ENCODE results near the gene TMEM140.
"Not testable (repeated sequence)": the region's sequence is repeated elsewhere in the genome, so short reads cannot be mapped to it uniquely, and the experiment has no call there.

TMEM140 gene

DNA sequence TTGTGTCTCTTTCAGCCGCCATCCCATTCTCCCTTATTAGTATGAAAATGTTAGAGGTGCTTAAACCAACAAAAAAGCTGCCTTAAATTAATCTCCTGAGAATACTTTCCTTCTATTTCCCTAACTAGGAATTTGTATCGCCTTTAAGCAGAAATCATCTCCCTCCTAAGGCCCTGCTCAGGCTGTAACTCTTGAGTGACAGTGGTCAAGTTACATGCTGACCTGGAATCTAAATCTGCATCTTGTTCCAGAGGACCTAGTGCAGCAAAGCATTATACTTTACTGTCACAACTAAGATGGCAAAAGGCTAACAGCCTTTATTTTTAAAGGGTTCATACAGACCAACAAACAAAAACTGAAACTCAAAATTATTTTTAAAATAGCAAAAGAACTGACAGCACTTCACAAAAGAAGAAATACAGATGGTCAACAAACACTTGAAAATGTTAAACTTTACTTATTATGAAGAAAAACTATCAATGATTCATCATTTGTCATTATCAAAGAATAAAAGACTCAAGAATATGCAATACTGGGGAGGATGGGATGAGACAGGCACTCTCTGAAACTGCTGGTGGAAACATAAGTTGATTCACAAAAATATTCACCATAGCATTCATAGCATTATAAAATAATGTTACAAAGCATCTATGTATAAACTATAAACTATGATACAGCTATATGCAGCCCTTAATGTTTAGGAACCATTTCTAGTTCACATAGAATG is 11.7 kb downstream of the TMEM140 start:
- no peak for DNase-seq

- peak; percentile 74 for DNase-seq
These were observed 12.4 kb downstream of the TMEM140 start for GRCh38 chr7:135160098-135160857.

DNA sequence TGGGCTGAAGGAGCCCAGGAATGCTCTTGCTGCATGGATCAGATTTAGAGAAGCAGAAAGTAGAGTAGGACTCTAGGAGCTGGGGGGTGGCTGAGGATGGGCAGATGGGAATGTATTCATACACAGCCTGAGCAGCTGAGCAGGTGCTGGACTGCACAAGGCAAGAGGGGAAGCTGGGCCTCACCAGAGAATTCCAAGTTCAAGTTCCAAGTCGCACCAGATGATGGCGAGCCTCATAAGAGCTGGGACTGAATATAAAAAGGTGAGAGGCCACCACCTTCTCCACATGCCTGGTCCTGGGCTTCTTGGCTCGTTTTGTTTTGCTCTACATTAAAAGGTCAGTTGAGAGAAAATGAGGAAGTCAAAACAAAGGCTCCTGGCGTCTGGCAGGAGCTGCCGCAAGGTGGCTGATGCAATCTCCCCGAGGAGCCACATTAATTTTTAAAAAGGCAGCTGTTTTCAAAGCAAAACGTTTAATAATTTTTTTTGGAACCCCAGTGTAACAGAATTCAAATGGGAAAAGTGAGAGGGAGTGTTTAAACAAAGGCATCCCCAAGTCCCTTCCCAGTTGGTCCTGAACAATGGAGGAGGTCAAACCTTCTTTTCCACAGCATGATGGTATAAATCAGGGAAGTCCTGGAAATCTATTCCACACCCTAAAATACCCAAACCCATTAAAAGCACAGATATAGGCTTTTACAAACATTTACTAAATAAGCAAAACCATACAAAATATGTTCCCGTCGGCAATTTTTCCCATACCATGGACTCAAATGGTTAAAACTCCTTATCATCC is 13.2 kb downstream of the TMEM140 start:
- peak; percentile 60 for DNase-seq

- no peak for DNase-seq
These were observed 13.8 kb downstream of the TMEM140 start for GRCh38 chr7:135161669-135162068.

DNA sequence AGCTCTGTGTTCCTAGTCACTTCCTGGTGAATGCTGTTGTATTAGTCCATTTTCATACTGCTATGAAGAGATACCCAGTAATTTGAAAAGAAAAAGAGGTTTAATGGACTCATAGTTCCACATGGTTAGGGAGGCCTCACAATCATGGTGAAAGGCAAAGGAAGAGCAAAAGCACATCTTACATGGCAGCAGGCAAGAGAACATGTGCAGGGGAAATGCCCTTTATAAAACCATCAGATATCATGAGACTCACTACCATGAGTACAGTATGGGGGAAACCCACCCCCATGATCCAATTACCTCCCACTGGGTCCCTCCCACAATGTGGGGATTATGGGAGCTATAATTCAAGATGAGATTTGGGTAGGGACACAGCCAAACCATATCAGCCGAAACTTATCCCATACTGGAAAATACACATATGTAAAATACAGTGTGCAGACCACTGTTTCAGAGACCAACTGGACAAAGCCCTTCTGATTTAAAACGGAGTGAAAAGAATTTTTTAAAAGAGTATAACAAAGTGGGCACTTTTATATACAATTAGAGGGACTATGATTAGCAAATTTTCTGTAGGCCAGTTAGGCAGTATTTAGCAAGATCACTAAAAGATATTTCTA is 14.6 kb downstream of the TMEM140 start:
- no peak for DNase-seq

GRCh38 chr7:135164357-135165061 is 16.6 kb downstream of the TMEM140 start:
- no peak for DNase-seq

DNA sequence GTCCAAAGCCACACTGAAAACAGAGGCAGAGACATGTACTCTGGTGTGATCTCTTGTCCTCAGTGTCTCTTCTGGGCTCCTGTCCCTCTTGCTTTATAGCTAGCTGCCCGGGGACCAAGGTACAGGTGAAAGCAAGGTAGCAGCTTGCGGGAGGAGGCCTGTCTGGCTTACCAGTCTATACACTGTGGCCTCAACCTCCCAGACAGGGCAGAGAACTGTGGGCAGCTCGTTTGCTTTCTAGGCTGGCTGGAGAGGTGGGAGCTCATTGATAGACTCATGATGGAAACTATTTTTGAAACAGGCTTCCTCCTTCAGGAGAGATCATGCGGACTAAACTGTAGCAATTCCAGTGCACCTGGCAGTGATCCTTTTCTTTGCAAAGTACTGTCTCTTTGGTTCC is 18.0 kb downstream of the TMEM140 start:
- no peak for DNase-seq

- DNase-seq, result no peak
These were observed 18.6 kb downstream of the TMEM140 start for GRCh38 chr7:135166338-135166990.

DNA sequence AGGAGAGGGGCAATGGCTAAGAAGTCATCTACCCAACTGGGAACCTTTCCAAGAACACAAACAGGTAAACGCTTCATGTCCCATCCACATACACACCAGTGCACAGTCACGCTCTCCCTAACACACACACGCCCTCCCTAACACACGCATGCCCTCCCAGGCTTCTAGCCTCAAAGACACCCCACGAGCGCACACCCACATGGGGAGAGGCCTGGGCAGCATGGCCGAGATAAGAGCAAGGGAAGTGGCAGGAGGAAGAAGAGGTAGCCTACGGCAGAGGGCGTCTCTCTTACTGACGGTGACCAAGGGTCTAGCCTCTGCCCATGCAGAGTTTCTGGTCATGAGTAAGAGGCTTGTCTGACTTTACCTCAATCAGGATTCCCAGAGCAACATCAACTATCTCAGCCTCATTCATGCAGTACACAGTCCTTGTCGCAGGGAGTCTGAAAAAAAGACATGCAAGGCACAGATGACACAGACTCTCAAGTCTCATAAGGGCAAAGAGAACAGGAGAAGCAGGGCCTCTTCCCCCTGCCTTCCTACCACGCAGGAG is 19.6 kb downstream of the TMEM140 start:
- peak; percentile 18 for DNase-seq

DNA sequence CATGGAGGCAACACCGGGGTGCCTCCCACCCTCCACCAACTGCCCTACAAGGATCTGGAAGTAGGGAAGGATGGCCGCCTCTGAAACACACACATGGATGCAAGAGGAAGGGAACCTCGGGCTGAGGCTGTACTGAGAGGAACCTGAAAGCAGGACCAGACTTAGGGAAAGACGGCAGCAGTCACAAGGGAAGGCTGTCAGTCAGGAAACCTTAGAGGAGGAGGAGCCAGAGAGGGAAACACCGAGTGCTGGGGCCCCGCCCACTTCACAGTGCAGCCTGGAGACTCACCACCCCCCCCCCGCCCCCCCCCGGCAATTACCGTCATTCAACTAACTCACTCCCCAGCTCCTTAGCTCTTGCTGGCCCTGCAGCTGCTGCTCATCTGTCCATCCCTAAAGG is 20.1 kb downstream of the TMEM140 start:
- DNase-seq, result peak; percentile 86

- no peak for DNase-seq
These were observed 20.7 kb downstream of the TMEM140 start for GRCh38 chr7:135168489-135169140.

GRCh38 chr7:135169141-135169963 is 21.5 kb downstream of the TMEM140 start:
- DNase-seq, result peak; percentile 71

GRCh38 chr7:135169964-135170273 is 22.0 kb downstream of the TMEM140 start:
- peak; percentile 66 for DNase-seq

DNA sequence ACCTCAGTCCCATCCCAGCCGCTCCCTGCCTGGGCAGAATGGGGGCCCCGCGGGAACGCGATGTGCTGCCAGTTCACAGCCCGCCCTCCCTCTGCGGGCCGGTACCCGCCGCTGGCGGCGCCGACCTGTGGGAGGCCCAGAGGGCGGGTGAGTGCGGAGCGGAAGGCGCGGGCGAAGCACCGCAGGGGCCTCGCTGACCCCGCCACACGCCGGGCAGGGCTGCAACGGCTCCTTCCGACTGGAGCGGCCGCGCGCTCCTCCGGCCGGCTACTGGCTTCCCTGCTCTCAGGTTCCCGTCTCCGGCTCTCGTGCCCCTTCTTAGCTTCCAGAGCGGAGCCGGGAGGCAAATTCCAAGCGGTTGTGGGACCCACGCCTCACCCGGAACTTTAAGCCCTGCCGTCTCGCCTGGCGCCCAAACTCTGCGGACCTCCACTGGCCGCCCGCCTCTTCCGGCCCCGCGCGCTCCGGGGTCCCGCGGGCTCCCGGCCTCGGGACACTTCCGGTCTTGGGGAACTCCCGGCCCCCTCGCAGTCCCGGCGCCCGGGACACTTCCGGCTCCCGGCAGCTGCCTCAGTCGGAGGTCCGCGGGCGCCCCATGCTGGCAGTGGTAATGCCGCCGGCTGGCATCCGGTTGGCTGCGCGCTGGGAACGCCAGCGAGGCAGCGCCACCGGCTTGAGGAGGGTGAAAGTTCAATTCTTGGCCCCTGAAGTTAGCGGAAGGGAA is 22.6 kb downstream of the TMEM140 start, which contains the start of gene CYREN:
TSS of gene CYREN (minus strand) at position 434 of the 724 bp plus-strand sequence. CDS start 1,785 bp downstream, outside the sequence.
- peak; percentile 97 for DNase-seq

DNA sequence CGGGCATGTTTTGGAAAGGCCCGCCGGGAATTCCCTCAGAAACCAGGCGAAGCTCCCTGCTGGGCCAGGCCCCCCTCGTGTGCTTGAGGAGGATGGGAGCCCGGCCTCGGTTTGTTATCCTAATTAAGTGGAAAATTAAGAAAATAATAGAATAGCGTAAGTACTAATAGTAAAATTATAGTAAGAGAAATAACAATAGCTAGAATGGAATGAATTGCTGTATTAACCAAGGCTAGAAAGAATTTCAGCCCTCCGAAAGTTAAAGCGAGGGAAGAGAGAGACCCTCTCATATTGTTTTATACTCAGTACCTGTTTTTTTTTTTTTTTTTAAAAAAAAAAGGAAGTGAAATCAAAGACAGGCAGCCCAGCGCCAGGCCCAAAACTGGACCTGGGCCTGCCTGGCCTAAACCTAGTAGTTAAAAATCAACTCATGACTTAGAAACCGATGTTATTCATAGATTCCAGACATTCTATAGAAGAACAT is 23.2 kb downstream of the TMEM140 start:
- DNase-seq, result not testable (repeated sequence)

DNA sequence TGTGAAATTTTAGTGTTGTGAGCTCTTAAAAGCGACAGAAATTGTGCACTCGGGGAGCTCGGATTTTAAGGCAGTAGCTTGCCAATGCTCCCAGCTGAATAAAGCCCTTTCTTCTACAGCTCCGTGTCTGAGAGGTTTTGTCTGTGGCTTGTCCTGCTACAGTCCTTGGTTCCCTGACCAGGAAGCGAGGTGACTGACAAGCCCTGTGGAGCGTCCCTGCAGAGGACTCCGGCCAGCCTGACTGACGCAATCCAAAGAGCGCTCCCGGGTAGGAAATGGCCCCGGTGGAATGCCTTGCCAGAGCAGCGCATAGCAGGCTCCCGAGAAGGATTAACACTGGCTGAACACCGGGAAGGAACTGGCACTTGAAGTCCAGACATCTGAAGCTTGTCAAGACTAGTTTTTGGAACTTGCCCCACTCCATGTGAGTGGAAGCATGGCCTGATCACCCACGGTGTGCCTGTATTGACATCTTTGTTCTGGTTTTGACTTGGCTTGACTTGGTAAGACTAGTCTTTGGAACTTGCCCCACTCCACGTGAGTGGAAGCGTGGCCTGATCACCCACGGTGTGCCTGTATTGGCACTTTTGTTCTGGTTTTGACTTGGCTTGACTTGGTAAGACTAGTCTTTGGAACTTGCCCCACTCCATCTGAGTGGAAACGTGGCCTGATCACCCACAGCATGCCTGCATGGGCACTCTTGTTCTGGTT is 23.9 kb downstream of the TMEM140 start:
- peak; percentile 35 for DNase-seq

DNA sequence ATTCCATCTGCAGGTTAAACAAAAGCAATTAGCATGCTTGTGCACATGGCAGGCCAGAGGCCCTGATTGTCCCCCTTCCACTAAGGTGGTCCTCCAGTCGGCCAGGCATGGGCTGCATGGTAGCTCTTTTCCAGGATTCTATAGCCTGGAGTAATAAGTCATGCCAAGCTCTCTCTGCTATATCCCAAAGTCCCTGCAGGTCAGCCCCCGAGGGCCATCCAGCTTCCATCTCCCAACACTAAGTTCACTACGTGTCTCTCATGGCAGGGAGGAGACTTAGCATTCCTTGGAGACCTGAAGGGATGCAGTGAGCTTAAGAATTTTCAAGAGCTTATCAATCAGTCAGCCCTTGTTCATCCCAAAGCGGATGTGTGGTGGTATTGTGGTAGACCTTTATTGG is 26.0 kb downstream of the TMEM140 start:
- DNase-seq, result not testable (repeated sequence)

DNA sequence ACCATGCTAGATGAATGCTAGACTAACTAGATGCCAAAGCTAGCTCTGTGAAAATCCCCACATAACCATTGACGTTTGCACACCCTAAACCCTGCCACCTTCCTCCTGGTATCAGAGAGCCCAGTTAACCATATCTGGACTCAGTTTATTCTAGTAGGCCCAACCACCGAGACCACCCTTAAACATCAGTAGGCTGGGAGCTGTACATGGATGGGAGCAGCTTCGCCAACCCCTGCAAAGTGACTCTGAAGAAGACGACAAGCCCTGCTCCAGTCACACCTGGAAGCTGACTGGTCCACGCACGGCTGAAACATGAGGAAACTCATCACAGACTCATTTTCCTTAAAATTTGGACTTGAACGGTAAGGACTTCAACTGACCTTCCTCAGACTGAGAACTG is 27.1 kb downstream of the TMEM140 start:
- DNase-seq, result no peak

GRCh38 chr7:135175931-135176330 is 28.1 kb downstream of the TMEM140 start:
- DNase-seq, result no peak

All from suppressor macrophage treated with lipopolysaccharide for 4 hours (primary cell).